Fibroblast of mammary gland (primary cell): ENCODE results near the gene PTCD3.

Source experiments
- DNase-seq: peaks from one replicate; pipeline ENCODE4 v3.0.0-alpha.2; 2010; ENCODE audit warnings: low read depth
- H3K4me3 ChIP-seq: 2 replicates; pipeline ENCODE4 v1.5.1; 2011; ENCODE audit warnings: low read depth, mild to moderate bottlenecking, low read length, moderate library complexity; ENCODE audit not compliant: control insufficient read depth
- CTCF ChIP-seq: conservative IDR thresholded peaks from 2 replicates; pipeline ENCODE4 v1.5.1; 2011; ENCODE audit warnings: low read depth, low read length, inconsistent platforms; ENCODE audit not compliant: control insufficient read depth, insufficient read depth

Gene PTCD3

DNA sequence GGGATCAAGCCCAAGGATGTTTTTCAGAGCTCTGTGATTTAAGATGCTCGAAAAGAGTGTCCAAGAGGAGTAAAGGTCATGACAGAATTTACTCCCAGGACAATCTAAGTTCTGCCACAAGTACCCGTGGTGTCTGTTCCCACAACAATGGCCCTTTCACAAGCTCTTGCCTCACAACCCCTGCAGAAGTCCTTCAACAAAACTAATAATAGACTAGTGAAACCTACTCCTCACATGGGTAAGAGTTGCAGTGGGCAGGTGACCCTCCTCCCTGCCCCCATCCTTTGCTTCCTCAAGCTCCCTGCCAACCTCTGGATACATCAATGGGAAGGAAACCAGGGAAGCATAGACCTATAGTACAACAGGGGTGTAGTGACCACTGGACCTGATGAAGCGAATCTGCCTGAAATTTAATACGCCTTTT, 34.9 kb downstream of the PTCD3 start:
- no peak for TF ChIP-seq CTCF
- no peak for DNase-seq

DNA sequence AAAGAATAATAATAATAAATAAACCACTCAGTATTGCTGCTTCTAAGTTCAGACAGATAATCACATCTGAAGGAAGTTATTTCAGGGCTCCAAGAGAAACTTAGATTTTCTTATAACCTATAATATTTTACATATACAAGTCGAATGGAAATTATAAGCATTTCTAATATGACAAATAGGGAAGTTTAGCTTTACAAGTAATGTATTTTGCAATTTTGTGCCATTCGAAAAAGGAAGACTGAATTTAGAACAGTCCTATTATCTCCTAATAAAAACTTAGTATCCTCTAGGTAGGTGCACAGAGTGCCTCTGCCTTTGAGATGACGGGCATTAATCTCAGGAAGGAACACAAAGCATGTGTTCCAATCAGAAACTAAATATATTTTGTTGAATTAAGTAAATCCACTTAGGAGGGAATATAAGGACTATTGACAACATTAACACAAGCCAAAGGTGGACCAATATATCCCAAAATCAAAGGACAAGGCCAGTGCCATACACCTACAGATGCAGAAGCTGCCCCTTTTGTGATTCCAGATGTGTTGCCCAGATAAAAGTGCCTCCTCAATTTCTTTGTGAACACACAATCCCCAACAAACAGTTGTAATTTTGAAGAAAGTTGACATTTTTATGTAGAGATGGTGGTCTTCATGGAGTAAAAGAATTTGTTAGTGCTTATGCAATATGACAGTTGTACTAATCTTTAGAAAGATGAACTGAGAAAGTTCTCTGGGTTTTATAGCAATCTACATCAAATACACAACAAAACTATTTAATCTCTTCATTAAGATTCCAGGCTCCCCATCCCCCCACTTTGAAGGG, 36.6 kb downstream of the PTCD3 start:
- no peak for TF ChIP-seq CTCF
- H3K4me3 ChIP-seq, result no peak overlapping the region
- DNase-seq, result no peak

More for the DNA sequence above, 34.9 kb downstream of the PTCD3 start:
- H3K4me3 ChIP-seq, result no peak overlapping the region

- no peak for TF ChIP-seq CTCF
- H3K4me3 ChIP-seq, result no peak overlapping the region
- DNase-seq, result no peak
These were observed 37.3 kb downstream of the PTCD3 start for GRCh38 chr2:86143307-86143706.

GRCh38 chr2:86143926-86144685, 38.1 kb downstream of the PTCD3 start:
- no peak overlapping the region for H3K4me3 ChIP-seq
- DNase-seq, result no peak
- no peak for TF ChIP-seq CTCF

GRCh38 chr2:86147793-86148192, 41.8 kb downstream of the PTCD3 start:
- no peak for DNase-seq
- H3K4me3 ChIP-seq, result no peak overlapping the region
- no peak for TF ChIP-seq CTCF

DNA sequence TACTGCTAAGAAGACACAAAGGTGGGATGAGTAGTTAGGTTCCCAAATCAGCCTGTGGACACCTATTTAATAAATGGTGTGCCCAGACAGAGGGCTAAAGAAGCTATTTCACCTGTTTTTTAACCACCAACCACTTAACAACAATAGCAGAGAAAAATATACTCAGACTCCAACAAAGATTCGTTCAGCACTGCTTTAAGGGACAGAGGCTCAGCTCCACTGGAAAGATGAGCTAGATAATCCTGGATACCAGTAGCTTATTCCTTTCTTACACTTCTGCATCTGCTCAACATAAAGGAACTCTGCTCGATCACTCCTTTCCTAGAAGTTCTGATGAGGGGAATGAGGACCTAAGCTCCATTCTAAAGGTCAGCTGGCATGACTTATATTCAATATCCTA, 44.5 kb downstream of the PTCD3 start:
- H3K4me3 ChIP-seq, result no peak overlapping the region
- TF ChIP-seq CTCF, result no peak

More for the DNA sequence above, 44.5 kb downstream of the PTCD3 start:
- DNase-seq, result no peak
